HTERT RPE-1 (cell line): ENCODE measurements around the gene GPR132.
"Not testable (repeated sequence)": the region's sequence is repeated elsewhere in the genome, so short reads cannot be mapped to it uniquely, and the experiment has no call there.

Experiments
- in situ Hi-C: fragments of 300-500 bp; cut with MboI; formaldehyde crosslinking; loops from 4 replicates; pipeline ENCODE4 v1.14.3; 2020; ENCODE audit warnings: low sequenced_read_pairs

GPR132 gene

GRCh38 chr14:105091517-105092170 is 26.4 kb upstream of the GPR132 start:
- in situ Hi-C loops = no loop called here

- in situ Hi-C loops = no loop called here
Observed at GRCh38 chr14:105091054-105091516, 25.9 kb upstream of the GPR132 start.

- in situ Hi-C loops = no loop called here
Observed at GRCh38 chr14:105090493-105091053, 25.3 kb upstream of the GPR132 start.

DNA sequence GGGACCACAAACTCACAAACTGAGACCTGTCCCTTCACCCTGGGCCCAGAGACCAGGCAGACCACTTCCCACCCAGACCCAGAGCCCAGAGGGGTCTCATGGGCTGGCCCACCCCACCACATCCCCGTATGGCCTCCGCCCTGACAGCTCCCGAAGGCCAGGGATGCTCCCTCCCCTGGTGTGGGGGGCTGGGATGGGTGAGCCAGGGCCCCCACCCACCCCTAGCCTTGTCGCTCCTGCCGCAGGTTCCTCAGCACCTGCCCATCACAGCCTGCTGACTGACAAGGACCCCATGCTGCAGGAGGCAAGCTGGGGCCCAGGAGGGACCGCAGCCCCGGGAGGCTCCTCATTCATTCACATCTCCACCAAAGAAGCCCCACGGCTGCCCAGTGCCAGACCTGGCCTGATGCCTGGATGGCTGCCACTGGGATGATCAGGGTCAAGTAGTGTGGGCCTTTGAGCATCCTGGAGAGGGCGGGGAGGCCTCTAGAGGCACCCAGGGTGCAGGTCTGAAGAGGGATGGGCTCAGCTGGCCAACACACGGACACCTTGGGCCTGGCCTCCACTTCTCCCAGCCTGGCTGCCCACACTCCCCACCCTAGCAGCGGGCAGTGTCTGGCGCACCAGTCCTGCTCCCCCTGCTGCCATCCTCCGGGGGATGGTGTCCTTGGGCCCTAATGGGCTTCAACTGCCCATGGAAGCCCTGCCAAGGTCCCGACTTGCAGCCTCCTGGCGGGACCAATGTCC is 24.7 kb upstream of the GPR132 start:
- in situ Hi-C loops = no loop called here

- in situ Hi-C loops = no loop called here
Observed at GRCh38 chr14:105088812-105089745, 23.8 kb upstream of the GPR132 start.

DNA sequence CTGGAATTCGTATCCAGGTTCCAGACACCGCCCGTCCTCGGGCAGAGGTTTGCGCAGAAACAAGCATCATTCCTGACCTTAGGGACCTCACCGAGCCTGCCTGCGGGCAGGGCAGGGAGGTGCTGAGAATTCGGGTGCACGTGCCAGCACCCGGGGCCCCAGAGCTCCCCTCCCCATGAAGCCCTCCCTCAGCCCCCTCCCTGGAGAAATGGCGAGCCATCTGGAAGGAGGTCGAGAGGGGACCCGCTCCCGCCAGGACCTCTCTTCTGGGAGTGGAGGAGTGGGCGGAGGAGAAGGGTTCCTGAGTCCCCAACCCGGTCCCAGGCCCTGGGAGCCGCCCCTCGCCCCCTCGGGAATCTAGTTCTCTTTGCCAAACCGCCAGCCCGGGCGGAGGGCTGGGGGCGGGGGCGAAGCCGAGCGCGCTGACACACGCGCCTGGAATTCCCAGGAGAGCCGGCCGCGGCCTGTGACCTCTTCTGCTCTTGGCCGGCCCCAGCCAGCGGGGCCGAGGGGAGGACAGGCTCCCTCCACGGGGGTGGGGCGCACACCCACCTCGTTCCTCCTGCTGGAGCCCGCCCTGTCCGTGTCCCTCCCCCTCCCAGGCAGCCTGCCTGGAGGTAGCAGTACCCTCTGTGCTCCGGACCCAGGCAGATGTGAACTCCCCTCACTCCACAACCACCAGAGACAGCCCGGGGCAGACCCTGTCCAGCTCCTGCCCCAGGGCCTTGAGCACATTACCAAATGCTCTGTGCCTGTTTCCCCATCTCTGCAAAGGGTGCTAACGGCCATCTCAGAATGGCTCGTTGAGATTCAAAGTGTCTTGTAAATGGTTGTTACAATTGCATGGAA is 23.0 kb upstream of the GPR132 start:
- in situ Hi-C loops = no loop called here

- in situ Hi-C loops = no loop called here
Observed at GRCh38 chr14:105087308-105087962, 22.2 kb upstream of the GPR132 start.

- in situ Hi-C loops = no loop called here
Observed at GRCh38 chr14:105086833-105087307, 21.6 kb upstream of the GPR132 start.

GRCh38 chr14:105085766-105086165 is 20.5 kb upstream of the GPR132 start:
- in situ Hi-C loops = no loop called here

GRCh38 chr14:105084741-105085571 is 19.7 kb upstream of the GPR132 start:
- in situ Hi-C loops = no loop called here

GRCh38 chr14:105083926-105084685 is 18.9 kb upstream of the GPR132 start:
- in situ Hi-C loops = no loop called here

DNA sequence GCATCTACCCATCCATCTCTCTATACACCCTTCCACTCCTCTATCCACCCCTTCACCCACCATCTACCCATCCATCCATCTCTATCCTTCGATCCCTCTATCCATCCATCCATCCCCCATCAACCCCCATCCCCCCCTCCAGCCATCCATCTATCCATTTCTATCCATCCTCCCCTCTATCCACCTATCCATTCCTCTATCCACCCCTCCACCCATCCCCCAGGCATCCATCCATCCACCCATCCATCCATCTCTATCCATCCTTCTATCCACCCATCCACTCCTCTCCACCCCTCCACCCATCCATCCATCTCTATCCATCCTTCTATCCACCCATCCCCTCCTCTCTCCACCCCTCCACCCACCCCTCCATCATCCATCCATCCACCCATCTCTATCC is 17.5 kb upstream of the GPR132 start:
- in situ Hi-C loops = no loop called here

DNA sequence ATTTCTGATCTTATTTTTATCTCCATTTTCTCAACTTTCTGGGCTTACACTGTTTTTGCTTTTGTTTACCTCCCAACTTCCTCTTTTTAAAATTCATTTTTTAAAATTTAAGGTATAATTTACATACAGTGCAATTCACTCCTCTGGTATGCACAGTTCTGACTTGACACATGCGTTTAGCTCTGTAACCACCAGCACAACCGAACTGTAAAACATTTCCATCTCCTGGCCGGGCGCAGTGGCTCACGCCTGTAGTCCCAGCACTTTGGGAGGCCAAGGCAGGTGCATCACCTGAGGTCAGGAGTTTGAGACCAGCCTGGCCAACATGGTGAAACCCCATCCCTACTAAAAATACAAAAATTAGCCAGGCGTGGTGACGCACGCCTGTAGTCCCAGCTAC is 16.2 kb upstream of the GPR132 start:
- in situ Hi-C loops = not testable (repeated sequence)

DNA sequence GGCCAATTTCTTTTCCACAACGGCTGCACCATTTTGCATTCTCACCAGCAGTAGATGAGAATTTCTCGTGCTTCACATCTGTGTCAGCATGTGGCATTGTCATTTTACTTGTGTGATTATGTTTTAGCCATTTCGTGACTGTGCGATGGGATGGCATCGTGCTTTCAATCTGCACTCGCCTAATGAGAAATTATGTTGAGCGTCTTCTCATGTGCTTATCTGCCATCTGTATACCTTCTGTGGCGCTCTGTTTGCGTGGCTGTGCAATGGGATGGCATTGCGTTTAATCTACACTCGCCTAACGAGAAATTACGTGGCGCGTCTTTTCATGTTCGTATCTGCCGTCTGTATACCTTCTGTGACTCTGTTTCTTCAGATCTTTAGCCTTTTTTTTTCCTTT is 14.9 kb upstream of the GPR132 start:
- in situ Hi-C loops = no loop called here

- in situ Hi-C loops = no loop called here
Observed at GRCh38 chr14:105078294-105078693, 13.1 kb upstream of the GPR132 start.

GRCh38 chr14:105077649-105077995 is 12.4 kb upstream of the GPR132 start:
- in situ Hi-C loops = no loop called here

GRCh38 chr14:105076805-105077648 is 11.8 kb upstream of the GPR132 start:
- in situ Hi-C loops = no loop called here
